Tibial artery (tissue), 4 donors: ENCODE data around the gene TFDP2.

Source experiments
- DNase-seq, 2 donors: peaks; one replicate each; pipeline ENCODE4 v3.0.0-alpha.2; 2019
- H3K27ac ChIP-seq, 2 donors: fragments of 200-600 bp; sonication (generic) in 1 of 2; 1 replicate in 1 of 2; 2 replicates in 1 of 2; pipeline ENCODE4 v1.5.1; 2018 to 2019; ENCODE audit warnings: mild to moderate bottlenecking in 1 of 2
- H3K27me3 ChIP-seq, 2 donors: fragments of 200-600 bp; sonication (generic) in 1 of 2; one replicate each; pipeline versions ENCODE4 v1.5.1 to v1.6.0; 2016 to 2019
- H3K36me3 ChIP-seq, 3 donors: fragments of 200-600 bp; sonication (generic) in 2 of 3; one replicate each; pipeline ENCODE4 v1.5.1; 2016 to 2019; ENCODE audit warnings: mild to moderate bottlenecking in 2 of 3
- H3K4me1 ChIP-seq, 4 donors: fragments of 200-600 bp; sonication (generic) in 2 of 4; 1 replicate in 3 of 4; 2 replicates in 1 of 4; pipeline ENCODE4 v1.5.1; 2016 to 2019
- H3K4me3 ChIP-seq, 2 donors: fragments of 200-600 bp; sonication (generic) in 1 of 2; 1 replicate in 1 of 2; 2 replicates in 1 of 2; pipeline ENCODE4 v1.5.1; 2018 to 2019; ENCODE audit warnings: mild to moderate bottlenecking in 2 of 2
- H3K9me3 ChIP-seq, 3 donors: fragments of 200-600 bp; sonication (generic) in 1 of 3; one replicate each; pipeline ENCODE4 v1.5.1; 2016 to 2019
- CTCF ChIP-seq, 2 experiments: fragments of 200-600 bp in 1 of 2; fragments of 450-650 bp in 1 of 2; IDR thresholded peaks; one replicate each; pipeline ENCODE4 v1.5.1; 2017 to 2019; ENCODE audit warnings: antibody characterized with exemption in 2 of 2, mild to moderate bottlenecking in 1 of 2, moderate library complexity in 1 of 2
- intact Hi-C: fragments of 100-400 bp; cut with DNase I; formaldehyde crosslinking; loops from one replicate; pipeline ENCODE4 v1.15.0; 2023; ENCODE audit warnings: low total_unique reads

TFDP2 gene

DNA sequence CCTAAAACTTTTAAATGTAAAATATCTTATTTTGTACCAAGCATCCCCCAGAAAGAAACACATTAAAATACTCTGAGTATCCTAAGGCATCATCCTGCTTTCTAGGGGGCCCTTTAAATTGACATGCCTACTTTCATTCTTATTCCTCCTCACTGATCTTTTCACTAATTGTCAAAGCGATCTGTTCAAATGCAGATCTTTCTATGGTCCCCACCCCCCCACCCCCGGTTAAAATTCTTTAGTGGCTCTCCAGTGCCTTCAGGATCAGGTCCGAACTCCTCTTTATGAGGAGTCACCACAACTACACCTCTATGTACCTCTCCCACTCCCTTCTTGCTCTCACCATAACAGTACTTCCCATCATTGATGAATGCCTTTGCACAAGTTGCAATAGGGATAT, 19.2 kb upstream of the TFDP2 start:
- Histone ChIP-seq H3K27me3 (no peaks in the 10 kb centered on the region), H3K27ac (no peak overlapping the region), H3K9me3 (no peaks in the 10 kb centered on the region), H3K4me3 (no peak overlapping the region), H3K4me1 (no peaks in the 10 kb centered on the region), H3K36me3 (peaks cover 31 to 62% (median 36%) of the 10 kb centered on the region in 3 donors)
- no peak for TF ChIP-seq CTCF (IDR thresholded peaks at IDR 0.05)
- intact Hi-C loops, result no loop called here
- no peak for DNase-seq

- H3K27ac ChIP-seq, result no peak overlapping the region
- no peak overlapping the region for H3K4me3 ChIP-seq
- no peaks in the 10 kb centered on the region for H3K4me1 ChIP-seq
- H3K9me3 ChIP-seq, result no peaks in the 10 kb centered on the region
- TF ChIP-seq CTCF (IDR thresholded peaks at IDR 0.05), result no peak
- no peak for DNase-seq
- H3K36me3 ChIP-seq, result peaks cover 19 to 42% (median 20%) of the 10 kb centered on the region in 3 donors
- intact Hi-C loops, result no loop called here
- H3K27me3 ChIP-seq, result no peaks in the 10 kb centered on the region
Measured at GRCh38 chr3:142165194-142165593, 15.8 kb upstream of the TFDP2 start.

DNA sequence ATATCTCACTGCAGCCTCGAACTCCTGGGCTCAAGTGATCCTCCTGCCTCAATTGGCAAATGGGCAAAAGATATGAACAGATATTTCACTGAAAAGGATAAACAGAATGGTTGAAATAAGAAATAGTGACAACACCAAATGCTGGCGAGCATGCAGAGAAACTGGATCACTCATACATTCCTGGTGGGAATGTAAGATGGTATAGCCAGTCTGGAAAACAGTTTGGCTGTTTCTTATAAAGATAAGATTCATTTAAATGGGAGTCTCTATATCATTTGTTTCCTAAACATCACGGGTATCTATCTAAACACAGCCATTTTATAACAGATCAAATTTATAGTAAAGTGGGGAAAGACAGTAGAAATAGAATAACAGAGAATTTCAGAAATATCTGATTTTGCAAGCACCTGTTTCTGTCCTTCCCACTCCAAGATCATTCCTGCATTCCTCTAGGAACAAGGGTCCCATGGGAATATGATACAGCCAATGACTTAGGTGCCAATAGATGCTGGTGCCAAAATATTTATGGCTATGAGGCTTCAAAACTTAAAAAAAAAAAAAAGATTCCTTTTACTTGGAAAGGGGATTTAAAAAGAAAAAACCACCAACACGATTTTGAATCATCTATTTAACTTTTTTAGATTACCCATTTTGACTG, 9.9 kb upstream of the TFDP2 start:
- Histone ChIP-seq H3K9me3 (no peaks in the 10 kb centered on the region), H3K27ac (no peak overlapping the region), H3K4me1 (peaks cover 0 to 4% (median 0%) of the 10 kb centered on the region in 4 donors), H3K4me3 (no peak overlapping the region), H3K27me3 (no peaks in the 10 kb centered on the region), H3K36me3 (peaks cover 0 to 14% (median 0%) of the 10 kb centered on the region in 3 donors)
- DNase-seq, result no peak
- intact Hi-C loops, result no loop called here
- TF ChIP-seq CTCF (IDR thresholded peaks at IDR 0.05), result no peak

- no peak for DNase-seq
- H3K36me3 ChIP-seq, result peaks cover 0 to 6% (median 0%) of the 10 kb centered on the region in 3 donors
- H3K4me3 ChIP-seq, result no peak overlapping the region
- intact Hi-C loops, result no loop called here
- no peak overlapping the region for H3K27ac ChIP-seq
- no peaks in the 10 kb centered on the region for H3K9me3 ChIP-seq
- peaks cover 0 to 5% (median 2%) of the 10 kb centered on the region in 4 donors for H3K4me1 ChIP-seq
- H3K27me3 ChIP-seq, result no peaks in the 10 kb centered on the region
- TF ChIP-seq CTCF (IDR thresholded peaks at IDR 0.05), result no peak
Measured at GRCh38 chr3:142154186-142154585, 4.8 kb upstream of the TFDP2 start.

GRCh38 chr3:142152384-142152783, 3.0 kb upstream of the TFDP2 start:
- no peak for DNase-seq
- no peaks in the 10 kb centered on the region for H3K27me3 ChIP-seq
- H3K4me1 ChIP-seq, result peaks cover 0 to 14% (median 9%) of the 10 kb centered on the region in 4 donors
- no peak overlapping the region for H3K4me3 ChIP-seq
- H3K9me3 ChIP-seq, result no peaks in the 10 kb centered on the region
- no peak for TF ChIP-seq CTCF (IDR thresholded peaks at IDR 0.05)
- intact Hi-C loops, result no loop called here
- no peak overlapping the region for H3K27ac ChIP-seq
- H3K36me3 ChIP-seq, result no peaks in the 10 kb centered on the region
